ENCODE data around the gene EIF2B4. TPM values are rescaled to one million over a fixed set of nuclear protein-coding genes. Genes with fewer than 3 reads are reported as not detected.

Gene EIF2B4
- total and polyA plus RNA-seq, 2 of the 13 experiments (the other 11 are each of a cell fraction or from before 2014, with no cell fraction given), result 91.5 to 96.4 TPM

DNA sequence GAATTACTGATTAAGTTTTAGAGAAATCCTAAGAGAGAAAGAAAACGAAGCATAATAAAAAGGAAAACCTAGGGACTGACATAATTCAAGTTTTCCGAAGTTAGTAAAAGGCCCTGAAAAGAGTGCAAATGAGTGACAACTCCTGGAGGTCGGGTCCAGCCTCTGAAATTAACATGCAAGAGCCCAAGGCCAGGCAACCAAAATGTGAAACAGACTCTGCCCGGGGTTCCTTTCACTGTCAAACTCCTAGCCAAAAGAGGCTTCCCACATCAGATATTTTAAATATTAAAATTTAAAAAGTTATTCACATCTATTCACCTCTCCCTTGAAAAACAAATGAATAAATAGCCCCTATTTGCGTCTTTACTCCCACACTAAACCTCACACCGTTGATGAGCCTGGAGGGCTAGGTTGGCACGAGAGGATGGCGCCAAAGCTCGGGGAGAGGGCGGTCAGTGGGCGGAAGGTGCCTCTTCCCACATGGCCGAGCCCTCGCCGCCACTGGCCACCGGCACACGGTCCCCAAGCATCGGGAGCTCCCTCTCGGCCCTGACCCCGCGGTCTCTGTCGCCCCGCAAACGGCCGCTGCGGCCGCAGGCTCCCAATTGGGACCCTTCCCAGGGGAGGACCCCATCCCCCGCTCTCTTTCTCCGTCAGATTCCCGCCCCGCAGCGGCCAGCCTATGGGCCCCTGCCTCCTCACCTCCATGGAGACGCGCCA is 38.6 kb upstream of the EIF2B4 start (continued):
- TF ChIP-seq SRY (CRISPR knock-in tag; IDR thresholded peaks at IDR 0.05) (0 out of 2 replicates have a peak, but pooled peaks have one; percentile 4), ZSCAN20 (CRISPR knock-in tag; IDR thresholded peaks at IDR 0.05; ENCODE audit: borderline replicate concordance) (0 out of 2 replicates have a peak, but pooled peaks have one; percentile 3), ZNF790 (CRISPR knock-in tag; IDR thresholded peaks at IDR 0.05; ENCODE audit: borderline replicate concordance) (no peak), ZFP90 (CRISPR knock-in tag; IDR thresholded peaks at IDR 0.05; ENCODE audit: borderline replicate concordance) (no peak), MAF1 (CRISPR knock-in tag; IDR thresholded peaks at IDR 0.05; ENCODE audit: borderline replicate concordance) (peak; percentile 35; the same call in 1 of the 2 replicates), SP1 (IDR thresholded peaks at IDR 0.05) (no peak), SP1 (CRISPR knock-in tag; IDR thresholded peaks at IDR 0.05) (no peak), SAFB2 (CRISPR knock-in tag; IDR thresholded peaks at IDR 0.05; ENCODE audit: borderline replicate concordance, low read depth) (no peak), ZFYVE20 (CRISPR knock-in tag; IDR thresholded peaks at IDR 0.05; ENCODE audit: borderline replicate concordance, low read depth) (no peak), ZSCAN30 (CRISPR knock-in tag; IDR thresholded peaks at IDR 0.05) (no peak), ZNF263 (CRISPR knock-in tag; IDR thresholded peaks at IDR 0.05) (0 out of 2 replicates have a peak, but pooled peaks have one; percentile 67), HOXA9 (CRISPR knock-in tag; IDR thresholded peaks at IDR 0.05; ENCODE audit: borderline replicate concordance) (no peak), BCL6 (CRISPR knock-in tag; IDR thresholded peaks at IDR 0.05) (no peak), ZNF746 (CRISPR knock-in tag; IDR thresholded peaks at IDR 0.05) (no peak), ZNF30 (CRISPR knock-in tag; IDR thresholded peaks at IDR 0.05) (peak; percentile 46; the same call in 1 of the 2 replicates), ZFAT (CRISPR knock-in tag; conservative IDR thresholded peaks at IDR 0.05) (no peak), MYNN (CRISPR knock-in tag; IDR thresholded peaks at IDR 0.05; ENCODE audit: low read depth) (no peak), GATAD1 (CRISPR knock-in tag; IDR thresholded peaks at IDR 0.05) (no peak; the same call in 1 of the 2 replicates), NFIB (CRISPR knock-in tag; IDR thresholded peaks at IDR 0.05; ENCODE audit: borderline replicate concordance) (no peak), RXRA (CRISPR knock-in tag; IDR thresholded peaks at IDR 0.05) (peak; percentile 11; the same call in 1 of the 2 replicates), ZNF567 (CRISPR knock-in tag; IDR thresholded peaks at IDR 0.05; ENCODE audit: borderline replicate concordance) (0 out of 2 replicates have a peak, but pooled peaks have one; percentile 25), CBX5 (CRISPR knock-in tag; IDR thresholded peaks at IDR 0.05; ENCODE audit: borderline replicate concordance) (no peak), SMAD1 (CRISPR knock-in tag; IDR thresholded peaks at IDR 0.05; ENCODE audit: borderline replicate concordance, low read depth) (no peak), CAMTA2 (CRISPR knock-in tag; IDR thresholded peaks at IDR 0.05; ENCODE audit: borderline replicate concordance) (no peak), ZNF333 (CRISPR knock-in tag; IDR thresholded peaks at IDR 0.05; ENCODE audit: borderline replicate concordance) (no peak), ZNF678 (CRISPR knock-in tag; IDR thresholded peaks at IDR 0.05) (no peak)
- TF ChIP-seq, protein P1, sequence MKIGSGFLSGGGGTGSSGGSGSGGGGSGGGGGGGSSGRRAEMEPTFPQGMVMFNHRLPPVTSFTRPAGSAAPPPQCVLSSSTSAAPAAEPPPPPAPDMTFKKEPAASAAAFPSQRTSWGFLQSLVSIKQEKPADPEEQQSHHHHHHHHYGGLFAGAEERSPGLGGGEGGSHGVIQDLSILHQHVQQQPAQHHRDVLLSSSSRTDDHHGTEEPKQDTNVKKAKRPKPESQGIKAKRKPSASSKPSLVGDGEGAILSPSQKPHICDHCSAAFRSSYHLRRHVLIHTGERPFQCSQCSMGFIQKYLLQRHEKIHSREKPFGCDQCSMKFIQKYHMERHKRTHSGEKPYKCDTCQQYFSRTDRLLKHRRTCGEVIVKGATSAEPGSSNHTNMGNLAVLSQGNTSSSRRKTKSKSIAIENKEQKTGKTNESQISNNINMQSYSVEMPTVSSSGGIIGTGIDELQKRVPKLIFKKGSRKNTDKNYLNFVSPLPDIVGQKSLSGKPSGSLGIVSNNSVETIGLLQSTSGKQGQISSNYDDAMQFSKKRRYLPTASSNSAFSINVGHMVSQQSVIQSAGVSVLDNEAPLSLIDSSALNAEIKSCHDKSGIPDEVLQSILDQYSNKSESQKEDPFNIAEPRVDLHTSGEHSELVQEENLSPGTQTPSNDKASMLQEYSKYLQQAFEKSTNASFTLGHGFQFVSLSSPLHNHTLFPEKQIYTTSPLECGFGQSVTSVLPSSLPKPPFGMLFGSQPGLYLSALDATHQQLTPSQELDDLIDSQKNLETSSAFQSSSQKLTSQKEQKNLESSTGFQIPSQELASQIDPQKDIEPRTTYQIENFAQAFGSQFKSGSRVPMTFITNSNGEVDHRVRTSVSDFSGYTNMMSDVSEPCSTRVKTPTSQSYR (CRISPR knock-in tag; IDR thresholded peaks at IDR 0.05; ENCODE audit: borderline replicate concordance), result peak; percentile 9; the same call in 1 of the 2 replicates
- TF ChIP-seq, protein P2, sequence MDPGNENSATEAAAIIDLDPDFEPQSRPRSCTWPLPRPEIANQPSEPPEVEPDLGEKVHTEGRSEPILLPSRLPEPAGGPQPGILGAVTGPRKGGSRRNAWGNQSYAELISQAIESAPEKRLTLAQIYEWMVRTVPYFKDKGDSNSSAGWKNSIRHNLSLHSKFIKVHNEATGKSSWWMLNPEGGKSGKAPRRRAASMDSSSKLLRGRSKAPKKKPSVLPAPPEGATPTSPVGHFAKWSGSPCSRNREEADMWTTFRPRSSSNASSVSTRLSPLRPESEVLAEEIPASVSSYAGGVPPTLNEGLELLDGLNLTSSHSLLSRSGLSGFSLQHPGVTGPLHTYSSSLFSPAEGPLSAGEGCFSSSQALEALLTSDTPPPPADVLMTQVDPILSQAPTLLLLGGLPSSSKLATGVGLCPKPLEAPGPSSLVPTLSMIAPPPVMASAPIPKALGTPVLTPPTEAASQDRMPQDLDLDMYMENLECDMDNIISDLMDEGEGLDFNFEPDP (CRISPR knock-in tag; conservative IDR thresholded peaks at IDR 0.05), result no peak
